HAP-1 (cell line): ENCODE results near the gene FNDC3B.
"Not testable (repeated sequence)": the region's sequence is repeated elsewhere in the genome, so short reads cannot be mapped to it uniquely, and the experiment has no call there.

Experiments
- DNase-seq, 2 experiments: peaks; one replicate each; pipeline ENCODE4 v3.0.0-alpha.2; 2016 to 2020; ENCODE audit warnings: low spot score in 2 of 2
- H3K27me3 ChIP-seq: fragments of 250-450 bp; sonication (Bioruptor Pico); 2 replicates; pipeline ENCODE4 v1.5.1; 2020; ENCODE audit warnings: low read depth, mild to moderate bottlenecking, moderate library complexity
- H3K36me3 ChIP-seq: fragments of 250-450 bp; sonication (Bioruptor Pico); replicated peaks from 2 replicates; pipeline ENCODE4 v1.5.1; 2020; ENCODE audit warnings: mild to moderate bottlenecking
- H3K4me1 ChIP-seq: fragments of 250-450 bp; sonication (Bioruptor Pico); 2 replicates; pipeline ENCODE4 v1.5.1; 2020; ENCODE audit warnings: mild to moderate bottlenecking
- H3K4me3 ChIP-seq: fragments of 250-450 bp; sonication (Bioruptor Pico); 2 replicates; pipeline ENCODE4 v1.5.1; 2020; ENCODE audit warnings: mild to moderate bottlenecking, moderate library complexity
- H3K9me3 ChIP-seq: fragments of 250-450 bp; sonication (Bioruptor Pico); 2 replicates; pipeline ENCODE4 v1.5.1; 2020; ENCODE audit warnings: mild to moderate bottlenecking, moderate library complexity
- in situ Hi-C: fragments of 300-500 bp; cut with MboI; formaldehyde crosslinking; loops from 3 replicates; pipeline ENCODE4 v1.14.3; 2020; ENCODE audit warnings: low sequenced_read_pairs, inconsistent platforms, mixed read lengths

The FNDC3B gene

GRCh38 chr3:172364374-172365027, 325.1 kb downstream of the FNDC3B start:
- Histone ChIP-seq H3K4me1 (no peaks in the 10 kb centered on the region), H3K36me3 (peaks cover 6% of the 10 kb centered on the region; the same call in 1 of the 2 replicates), H3K9me3 (no peaks in the 10 kb centered on the region), H3K4me3 (no peak overlapping the region), H3K27me3 (no peaks in the 10 kb centered on the region)
- in situ Hi-C loops = no loop called here
- DNase-seq = no peak

DNA sequence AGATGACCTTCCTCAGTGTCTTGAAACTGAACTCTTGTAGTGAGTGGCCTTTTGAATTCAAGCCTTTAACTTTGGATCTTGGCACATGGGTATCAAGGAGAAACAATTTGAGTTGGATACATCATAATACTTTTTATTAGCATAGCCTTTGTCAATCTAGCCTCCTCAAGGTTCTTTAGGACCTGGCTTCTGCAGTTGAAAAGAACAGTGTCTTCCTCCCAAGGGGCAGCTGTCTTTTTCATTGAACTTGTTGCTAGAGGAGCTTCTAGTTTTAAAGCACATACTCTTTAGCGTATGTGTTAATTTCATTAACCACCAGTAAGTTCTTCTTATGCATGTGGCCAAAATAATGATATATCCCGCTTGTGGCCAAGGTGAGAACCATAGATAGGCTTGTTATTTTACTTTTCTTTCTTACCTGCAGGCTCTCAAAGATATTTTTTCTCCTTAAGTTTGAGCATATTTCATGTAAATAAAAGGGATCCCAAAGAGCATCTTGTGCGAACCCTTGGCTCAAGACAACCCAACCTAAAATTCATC, 325.7 kb downstream of the FNDC3B start:
- Histone ChIP-seq H3K36me3 (peaks cover 6% of the 10 kb centered on the region; the same call in 1 of the 2 replicates), H3K9me3 (no peaks in the 10 kb centered on the region), H3K4me1 (no peaks in the 10 kb centered on the region), H3K4me3 (no peak overlapping the region), H3K27me3 (no peaks in the 10 kb centered on the region)
- in situ Hi-C loops = no loop called here
- DNase-seq = no peak

GRCh38 chr3:172367205-172368105, 328.1 kb downstream of the FNDC3B start:
- DNase-seq = no peak
- Histone ChIP-seq H3K4me3 (no peak overlapping the region), H3K27me3 (no peaks in the 10 kb centered on the region), H3K4me1 (no peaks in the 10 kb centered on the region), H3K9me3 (no peaks in the 10 kb centered on the region), H3K36me3 (peaks cover 6% of the 10 kb centered on the region; the same call in 1 of the 2 replicates)
- in situ Hi-C loops = no loop called here

DNA sequence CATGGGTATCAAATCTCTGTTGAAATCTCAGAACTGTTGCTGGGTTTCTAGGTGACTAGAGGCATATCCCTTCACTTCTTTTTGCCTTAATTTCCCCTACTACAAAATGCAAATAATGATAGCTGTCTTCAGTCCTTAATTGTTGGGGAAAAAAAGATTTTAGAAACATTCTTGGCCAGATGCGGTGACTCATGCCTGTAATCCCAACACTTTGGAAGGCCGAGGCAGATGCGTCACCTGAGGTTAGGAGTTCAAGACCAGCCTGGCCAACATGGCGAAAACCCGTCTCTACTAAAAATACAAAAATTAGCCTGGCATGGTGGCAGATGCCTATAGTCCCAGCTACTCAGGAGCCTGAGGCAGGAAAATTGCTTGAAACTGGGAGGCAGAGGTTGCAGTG, 329.2 kb downstream of the FNDC3B start:
- H3K36me3 ChIP-seq, DNase-seq, H3K9me3 ChIP-seq, H3K4me1 ChIP-seq, in situ Hi-C loops, H3K27me3 ChIP-seq, H3K4me3 ChIP-seq: not testable (repeated sequence)

- H3K9me3 ChIP-seq = no peaks in the 10 kb centered on the region
- in situ Hi-C loops = no loop called here
Observed at GRCh38 chr3:172369590-172370259, 330.3 kb downstream of the FNDC3B start.

GRCh38 chr3:172370419-172370818, 331.0 kb downstream of the FNDC3B start:
- in situ Hi-C loops = no loop called here
- Histone ChIP-seq H3K4me3 (no peak overlapping the region), H3K4me1 (no peaks in the 10 kb centered on the region), H3K27me3 (no peaks in the 10 kb centered on the region), H3K36me3 (no peaks in the 10 kb centered on the region), H3K9me3 (no peaks in the 10 kb centered on the region)
- DNase-seq = no peak

More at GRCh38 chr3:172369590-172370259, 330.3 kb downstream of the FNDC3B start:
- DNase-seq = no peak
- Histone ChIP-seq H3K4me3 (no peak overlapping the region), H3K27me3 (no peaks in the 10 kb centered on the region), H3K36me3 (no peaks in the 10 kb centered on the region), H3K4me1 (no peaks in the 10 kb centered on the region)

DNA sequence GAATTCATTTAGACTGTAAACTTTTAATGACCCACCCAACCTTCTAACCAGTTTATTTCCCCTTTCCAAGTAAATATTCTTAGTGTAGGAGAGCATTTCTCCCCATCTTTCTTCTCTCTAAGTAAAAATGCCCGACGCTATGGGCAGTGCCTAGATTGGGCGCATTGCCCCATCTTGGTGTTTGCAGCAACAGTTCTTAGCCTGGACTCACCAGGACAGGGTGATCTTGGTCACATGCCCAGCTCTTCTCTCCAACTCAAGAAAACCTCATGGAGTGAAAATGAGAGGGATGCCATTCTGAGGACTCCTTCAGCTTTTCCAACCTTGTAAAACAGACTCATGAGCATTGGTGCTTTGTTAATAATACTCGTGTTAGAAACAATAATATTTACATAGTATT, 332.2 kb downstream of the FNDC3B start:
- in situ Hi-C loops = no loop called here
- H3K4me1 ChIP-seq = no peaks in the 10 kb centered on the region
- no peak for DNase-seq
- H3K4me3 ChIP-seq = no peak overlapping the region
- no peaks in the 10 kb centered on the region for H3K36me3 ChIP-seq
- no peaks in the 10 kb centered on the region for H3K9me3 ChIP-seq
- H3K27me3 ChIP-seq = no peaks in the 10 kb centered on the region

DNA sequence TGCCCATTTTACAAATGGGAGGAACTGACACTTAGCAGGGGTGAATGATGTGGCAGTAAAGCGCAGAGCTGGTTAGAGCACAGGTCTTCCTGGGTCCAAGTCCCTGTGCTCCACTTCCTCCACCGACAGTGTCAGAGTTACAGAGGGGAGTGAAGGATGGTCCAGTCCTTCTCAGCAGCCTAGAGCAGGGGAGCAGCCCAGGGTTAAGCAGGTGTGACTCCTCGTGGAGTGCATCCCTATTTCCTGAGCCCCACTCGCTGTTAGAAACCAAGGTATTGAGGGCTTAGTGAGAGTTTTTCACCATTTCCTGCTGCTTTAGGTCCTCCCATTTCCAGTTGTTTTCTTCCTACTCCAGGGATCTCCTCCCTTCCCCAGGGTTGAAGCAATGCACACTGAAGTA, 333.5 kb downstream of the FNDC3B start:
- no peaks in the 10 kb centered on the region for H3K27me3 ChIP-seq
- no peak for DNase-seq
- no peaks in the 10 kb centered on the region for H3K4me1 ChIP-seq
- H3K4me3 ChIP-seq = no peak overlapping the region
- H3K36me3 ChIP-seq = no peaks in the 10 kb centered on the region
- H3K9me3 ChIP-seq = no peaks in the 10 kb centered on the region
- in situ Hi-C loops = no loop called here

- in situ Hi-C loops = no loop called here
- H3K36me3 ChIP-seq = peaks cover 6% of the 10 kb centered on the region; the same call in 1 of the 2 replicates
Observed at GRCh38 chr3:172373912-172374311, 334.5 kb downstream of the FNDC3B start.

GRCh38 chr3:172375206-172375850, 335.9 kb downstream of the FNDC3B start:
- in situ Hi-C loops = no loop called here
- H3K36me3 ChIP-seq = peaks cover 6% of the 10 kb centered on the region; the same call in 1 of the 2 replicates
- H3K9me3 ChIP-seq = no peaks in the 10 kb centered on the region
- H3K4me1 ChIP-seq = no peaks in the 10 kb centered on the region
- no peaks in the 10 kb centered on the region for H3K27me3 ChIP-seq
- no peak overlapping the region for H3K4me3 ChIP-seq
- no peak for DNase-seq

More at GRCh38 chr3:172373912-172374311, 334.5 kb downstream of the FNDC3B start:
- no peak overlapping the region for H3K4me3 ChIP-seq
- no peaks in the 10 kb centered on the region for H3K27me3 ChIP-seq
- H3K4me1 ChIP-seq = no peaks in the 10 kb centered on the region
- no peaks in the 10 kb centered on the region for H3K9me3 ChIP-seq
- no peak for DNase-seq

DNA sequence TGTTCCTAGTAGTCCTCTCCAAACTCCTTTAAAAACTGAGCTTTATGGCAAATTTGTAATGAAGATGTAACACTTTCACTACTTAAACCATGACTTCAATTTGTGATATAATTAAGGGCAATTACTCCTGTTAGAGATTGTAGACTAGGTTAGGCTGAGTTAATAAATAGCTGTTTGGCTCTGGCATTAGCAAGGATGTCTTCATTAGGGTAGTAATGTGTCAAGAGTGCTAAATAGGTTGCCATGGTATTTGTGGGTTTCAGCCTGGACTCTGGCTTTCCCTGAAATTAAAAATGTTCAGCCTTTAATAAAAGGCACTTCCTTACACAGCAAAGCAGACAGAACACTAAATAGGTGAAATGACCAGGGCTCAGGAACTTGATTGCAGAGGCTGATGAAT, 337.0 kb downstream of the FNDC3B start:
- Histone ChIP-seq H3K36me3 (peaks cover 6% of the 10 kb centered on the region), H3K4me3 (no peak overlapping the region), H3K27me3 (no peaks in the 10 kb centered on the region), H3K4me1 (no peaks in the 10 kb centered on the region), H3K9me3 (no peaks in the 10 kb centered on the region)
- no peak for DNase-seq
- in situ Hi-C loops = no loop called here

DNA sequence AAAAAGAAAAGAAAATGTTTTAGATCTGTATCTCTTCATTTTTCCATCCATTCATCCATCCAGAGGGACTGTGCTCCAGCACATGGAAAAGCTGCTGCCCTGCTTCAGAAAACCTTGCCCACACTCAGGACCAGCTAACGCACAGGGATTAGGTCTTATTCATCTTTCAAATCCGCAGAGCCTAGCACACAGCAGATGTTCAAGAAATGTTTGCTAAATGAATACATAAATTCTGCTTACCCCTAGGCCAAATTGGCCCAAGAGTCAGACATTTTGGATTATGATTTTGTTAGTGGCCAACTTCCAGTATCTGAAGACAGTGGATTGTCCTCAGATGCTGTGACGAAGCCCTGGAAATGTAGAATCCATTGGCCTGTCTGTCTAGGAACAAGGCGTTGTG, 337.5 kb downstream of the FNDC3B start:
- H3K9me3 ChIP-seq = no peaks in the 10 kb centered on the region
- H3K36me3 ChIP-seq = peaks cover 6% of the 10 kb centered on the region
- no peak for DNase-seq
- H3K4me1 ChIP-seq = no peaks in the 10 kb centered on the region
- in situ Hi-C loops = no loop called here
- no peak overlapping the region for H3K4me3 ChIP-seq
- no peaks in the 10 kb centered on the region for H3K27me3 ChIP-seq

- no peaks in the 10 kb centered on the region for H3K9me3 ChIP-seq
- no peak for DNase-seq
- H3K27me3 ChIP-seq = no peaks in the 10 kb centered on the region
- no peaks in the 10 kb centered on the region for H3K4me1 ChIP-seq
- H3K4me3 ChIP-seq = no peak overlapping the region
- H3K36me3 ChIP-seq = peaks cover 6% of the 10 kb centered on the region
- in situ Hi-C loops = no loop called here
Observed at GRCh38 chr3:172378439-172378838, 339.1 kb downstream of the FNDC3B start.
